Astrocyte (in vitro differentiated cells and primary cell): ENCODE results near the gene CD247. TPM values are rescaled to one million over a fixed set of nuclear protein-coding genes. Genes with fewer than 3 reads are reported as not detected.

Experiments
- DNase-seq: peaks from one replicate; pipeline ENCODE4 v3.0.0-alpha.2; 2010; ENCODE audit warnings: low read depth
- FAIRE-seq: peaks from 2 replicates; lab custom pipeline; 2011; peaks lifted over from hg19 to GRCh38; lab: Jason Lieb, UNC
- H2AFZ ChIP-seq: 2 replicates; pipeline ENCODE4 v1.6.0; 2012; ENCODE audit warnings: low read depth, low read length, inconsistent platforms
- H3K27ac ChIP-seq: 2 replicates; pipeline ENCODE4 v1.5.1; 2011; ENCODE audit warnings: low read depth, low read length, inconsistent platforms
- H3K27me3 ChIP-seq: 2 replicates; pipeline ENCODE4 v1.6.0; 2011; ENCODE audit warnings: low read length, inconsistent platforms; ENCODE audit not compliant: insufficient read depth
- H3K36me3 ChIP-seq: 2 replicates; pipeline ENCODE4 v1.5.1; 2011; ENCODE audit warnings: low read length, inconsistent platforms; ENCODE audit not compliant: insufficient read depth
- H3K4me1 ChIP-seq: 2 replicates; pipeline ENCODE4 v1.5.1; 2011; ENCODE audit warnings: low read length, inconsistent platforms; ENCODE audit not compliant: insufficient read depth
- H3K4me2 ChIP-seq: 2 replicates; pipeline ENCODE4 v1.6.0; 2012; ENCODE audit warnings: low read length, inconsistent platforms
- H3K4me3 ChIP-seq: 2 replicates; pipeline ENCODE4 v1.5.1; 2011; ENCODE audit warnings: low read depth, mild to moderate bottlenecking, low read length, inconsistent platforms; ENCODE audit not compliant: insufficient read depth
- H3K79me2 ChIP-seq: 2 replicates; pipeline ENCODE4 v1.6.0; 2012; ENCODE audit warnings: mild to moderate bottlenecking, low read length, inconsistent platforms; ENCODE audit not compliant: insufficient read depth
- H3K9ac ChIP-seq: 2 replicates; pipeline ENCODE4 v1.6.0; 2012; ENCODE audit warnings: mild to moderate bottlenecking, low read length, inconsistent platforms
- H3K9me3 ChIP-seq: 2 replicates; pipeline ENCODE4 v1.5.1; 2012; ENCODE audit warnings: low read depth, mild to moderate bottlenecking, low read length, inconsistent platforms; ENCODE audit not compliant: insufficient read depth
- H4K20me1 ChIP-seq: 2 replicates; pipeline ENCODE4 v1.6.0; 2012; ENCODE audit warnings: low read length, inconsistent platforms; ENCODE audit not compliant: insufficient read depth
- H3K27ac Mint-ChIP-seq: one replicate; pipeline ENCODE4 v1.8.0; 2021; ENCODE audit warnings: mild to moderate bottlenecking, mixed read lengths; ENCODE audit not compliant: unreplicated experiment
- H3K27me3 Mint-ChIP-seq: one replicate; pipeline ENCODE4 v1.8.0; 2021; ENCODE audit warnings: low read depth, mixed read lengths; ENCODE audit not compliant: unreplicated experiment
- H3K36me3 Mint-ChIP-seq: one replicate; pipeline ENCODE4 v1.8.0; 2021; ENCODE audit warnings: low read depth, mixed read lengths; ENCODE audit not compliant: unreplicated experiment
- H3K4me1 Mint-ChIP-seq: one replicate; pipeline ENCODE4 v1.8.0; 2021; ENCODE audit warnings: low read depth, mixed read lengths; ENCODE audit not compliant: unreplicated experiment
- H3K4me3 Mint-ChIP-seq: one replicate; pipeline ENCODE4 v1.8.0; 2021; ENCODE audit warnings: mild to moderate bottlenecking, moderate library complexity, mixed read lengths; ENCODE audit not compliant: unreplicated experiment
- H3K9me3 Mint-ChIP-seq: one replicate; pipeline ENCODE4 v1.8.0; 2021; ENCODE audit warnings: mild to moderate bottlenecking, mixed read lengths; ENCODE audit not compliant: unreplicated experiment
- CTCF ChIP-seq: IDR thresholded peaks from 2 replicates; pipeline ENCODE4 v1.5.1; 2011; ENCODE audit warnings: low read depth, mild to moderate bottlenecking, inconsistent platforms, low read length, moderate library complexity; ENCODE audit not compliant: insufficient read depth
- EZH2 ChIP-seq: IDR thresholded peaks from 2 replicates; pipeline ENCODE4 v1.6.1; 2012; ENCODE audit warnings: mild to moderate bottlenecking, low read length, inconsistent platforms; ENCODE audit not compliant: insufficient read depth
- total RNA-seq: library from RNA; stranded (reverse); gene quantifications from 2 replicates; pipeline ENCODE4 v1.2.1, GENCODE V29; 2021

The CD247 gene
- total RNA-seq, 1 donor from 2014 or later: not detected

GRCh38 chr1:167538657-167539056 is 20.3 kb upstream of the CD247 start:
- no peaks in the 10 kb centered on the region for H3K36me3 ChIP-seq
- peaks cover 9% of the 10 kb centered on the region for H3K4me1 Mint-ChIP-seq
- H3K27ac Mint-ChIP-seq: no peak overlapping the region
- H3K36me3 Mint-ChIP-seq: no peaks in the 10 kb centered on the region
- TF ChIP-seq CTCF (no peak), EZH2 (no peak)
- H4K20me1 ChIP-seq: no peaks in the 10 kb centered on the region
- H3K9ac ChIP-seq: no peak overlapping the region
- no peak overlapping the region for H3K27ac ChIP-seq
- H3K27me3 Mint-ChIP-seq: peaks cover 11% of the 10 kb centered on the region
- FAIRE-seq (no peak), DNase-seq (no peak)
- H3K9me3 Mint-ChIP-seq: no peaks in the 10 kb centered on the region
- H3K4me2 ChIP-seq: no peak overlapping the region
- no peaks in the 10 kb centered on the region for H3K4me1 ChIP-seq
- H3K4me3 Mint-ChIP-seq: no peak overlapping the region
- no peaks in the 10 kb centered on the region for H3K9me3 ChIP-seq
- H2AFZ ChIP-seq: no peak overlapping the region
- peaks cover 4% of the 10 kb centered on the region for H3K27me3 ChIP-seq
- no peaks in the 10 kb centered on the region for H3K79me2 ChIP-seq
- H3K4me3 ChIP-seq: no peak overlapping the region

- FAIRE-seq: no peak
- H3K36me3 Mint-ChIP-seq: no peaks in the 10 kb centered on the region
Measured at GRCh38 chr1:167533851-167534300, 15.5 kb upstream of the CD247 start.

More at GRCh38 chr1:167533851-167534300, 15.5 kb upstream of the CD247 start:
- peaks cover 3% of the 10 kb centered on the region for H3K4me1 Mint-ChIP-seq
- peaks cover 5% of the 10 kb centered on the region for H3K27me3 ChIP-seq
- H3K4me3 ChIP-seq: no peak overlapping the region
- H3K36me3 ChIP-seq: no peaks in the 10 kb centered on the region
- H4K20me1 ChIP-seq: no peaks in the 10 kb centered on the region
- no peaks in the 10 kb centered on the region for H3K9me3 ChIP-seq
- DNase-seq: peak; percentile 9
- no peak overlapping the region for H3K27ac Mint-ChIP-seq
- no peak overlapping the region for H3K27ac ChIP-seq
- TF ChIP-seq EZH2 (no peak), CTCF (peak; percentile 94)
- H3K79me2 ChIP-seq: no peaks in the 10 kb centered on the region
- H3K4me3 Mint-ChIP-seq: no peak overlapping the region
- no peak overlapping the region for H3K4me2 ChIP-seq
- H2AFZ ChIP-seq: no peak overlapping the region
- no peaks in the 10 kb centered on the region for H3K4me1 ChIP-seq
- H3K9ac ChIP-seq: no peak overlapping the region
- no peaks in the 10 kb centered on the region for H3K9me3 Mint-ChIP-seq
- peaks cover 19% of the 10 kb centered on the region for H3K27me3 Mint-ChIP-seq
